ENCODE data around the gene ST8SIA1.

Gene ST8SIA1

GRCh38 chr12:22332202-22332601, 2.3 kb downstream of the ST8SIA1 start:
- DNase-seq (ENCODE audit: low spot score), result no peak

DNA sequence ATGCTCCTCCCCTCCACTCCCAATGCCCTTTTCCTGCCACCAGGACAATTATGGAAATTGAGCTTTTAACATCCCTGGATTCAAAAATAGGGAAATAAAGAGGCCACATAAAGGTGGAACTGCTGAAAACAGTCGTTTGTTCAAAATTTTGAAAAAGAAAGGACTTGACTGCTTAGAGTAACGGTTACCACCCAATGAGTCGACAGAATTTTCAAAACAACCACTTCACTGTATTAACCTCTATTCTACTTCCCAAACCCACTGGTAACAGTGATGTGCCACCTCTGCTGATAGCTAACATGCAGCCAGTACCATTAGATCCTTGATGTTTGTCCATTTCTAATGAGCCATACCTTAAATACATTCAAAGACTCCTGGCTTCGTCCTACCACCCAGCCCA, 4.9 kb downstream of the ST8SIA1 start:
- no peak for DNase-seq (ENCODE audit: low spot score)

- DNase-seq (ENCODE audit: low spot score), result no peak
Measured at GRCh38 chr12:22325218-22325617, 9.3 kb downstream of the ST8SIA1 start.

GRCh38 chr12:22322091-22322490, 12.4 kb downstream of the ST8SIA1 start:
- no peak for DNase-seq (ENCODE audit: low spot score)

- DNase-seq (ENCODE audit: low spot score), result no peak
Measured at GRCh38 chr12:22321638-22322037, 12.9 kb downstream of the ST8SIA1 start.

GRCh38 chr12:22321018-22321605, 13.4 kb downstream of the ST8SIA1 start:
- DNase-seq (ENCODE audit: low spot score), result no peak

- DNase-seq (ENCODE audit: low spot score), result no peak
Measured at GRCh38 chr12:22318108-22318737, 16.3 kb downstream of the ST8SIA1 start.

DNA sequence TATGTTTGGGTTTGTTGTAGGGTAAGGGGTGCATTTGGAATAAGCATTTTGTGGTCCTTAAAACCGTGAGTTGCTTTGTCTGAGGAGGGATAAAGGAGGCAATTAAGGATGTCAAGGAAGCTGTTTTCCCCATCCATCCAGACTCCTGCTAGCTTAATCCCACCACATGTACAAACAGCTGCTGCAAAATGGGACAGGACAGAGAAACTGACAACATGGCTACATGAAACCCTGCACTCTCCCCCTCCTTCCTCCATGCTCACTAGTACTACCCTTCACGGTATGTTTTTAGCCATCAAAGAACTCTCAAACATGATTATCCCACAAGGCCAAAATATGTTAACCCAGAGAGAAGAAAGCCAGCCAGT, 20.6 kb downstream of the ST8SIA1 start:
- DNase-seq (ENCODE audit: low spot score), result no peak

DNA sequence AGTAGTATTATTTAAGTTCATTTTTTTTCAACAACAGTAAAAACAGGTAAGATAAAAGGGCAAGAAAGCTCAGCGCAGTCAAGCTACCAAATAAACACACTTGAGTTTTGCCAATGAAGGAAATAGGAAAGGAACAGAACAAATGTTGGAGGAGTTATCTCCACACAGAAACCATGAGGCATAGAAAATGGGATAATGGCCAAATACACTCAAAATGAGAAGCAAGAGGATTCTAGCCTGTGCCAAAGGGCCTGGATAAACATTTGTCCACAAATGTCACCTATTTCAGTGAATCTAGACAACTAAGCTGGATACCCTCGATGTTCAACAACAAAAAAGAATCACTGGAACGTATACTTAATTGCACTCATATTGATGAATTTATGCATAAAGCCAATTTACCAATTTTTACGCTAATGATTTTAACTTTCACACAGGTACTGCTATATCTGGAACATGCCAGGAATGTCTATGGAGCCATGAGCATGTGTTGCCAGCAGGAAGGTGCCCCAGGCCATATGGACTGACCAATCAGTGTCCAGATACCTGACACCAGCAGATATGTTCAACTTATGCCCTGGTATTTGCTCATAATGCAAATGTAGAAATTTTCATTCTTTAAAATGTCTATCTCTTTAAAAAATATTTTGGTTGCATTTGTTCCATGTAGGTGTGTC, 21.1 kb downstream of the ST8SIA1 start:
- DNase-seq (ENCODE audit: low spot score), result no peak

DNA sequence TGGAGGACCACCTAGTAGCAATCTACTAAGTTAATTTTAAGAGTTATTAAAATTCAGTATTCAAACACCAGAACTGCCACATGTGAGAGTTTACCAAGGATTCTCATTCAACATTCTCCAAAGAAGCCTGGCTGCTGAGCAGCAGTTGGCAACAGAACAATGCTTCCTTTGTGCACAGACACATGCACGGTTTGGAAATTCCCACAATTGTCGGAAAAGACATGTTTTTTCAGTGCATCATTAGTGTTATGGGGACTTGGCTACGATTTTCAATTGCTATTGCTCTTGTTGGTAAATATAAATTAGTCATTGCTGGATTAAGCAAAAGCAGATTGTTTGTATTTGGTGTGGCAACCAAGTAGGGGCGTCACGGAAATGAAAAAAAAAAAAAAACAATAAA, 22.2 kb downstream of the ST8SIA1 start:
- no peak for DNase-seq (ENCODE audit: low spot score)

DNA sequence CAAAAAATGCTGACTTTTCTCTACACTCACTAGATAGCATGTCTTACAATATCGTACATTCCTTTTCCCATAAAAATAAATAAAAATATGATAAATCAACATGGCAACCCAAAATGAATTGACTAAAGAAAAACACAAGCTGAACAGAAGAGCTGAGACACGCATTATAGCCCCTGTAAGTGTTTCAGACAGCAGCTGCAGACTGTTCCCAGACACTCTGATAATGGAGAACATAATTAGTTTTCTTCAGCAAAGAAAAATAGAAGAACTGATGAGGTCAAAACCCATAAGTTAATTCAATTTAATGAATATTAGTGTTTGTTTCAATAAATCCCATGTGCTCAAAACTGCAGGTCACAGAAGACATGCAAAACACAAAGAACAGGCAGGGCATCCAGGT, 23.8 kb downstream of the ST8SIA1 start:
- DNase-seq (ENCODE audit: low spot score), result no peak

GRCh38 chr12:22310275-22310674, 24.2 kb downstream of the ST8SIA1 start:
- DNase-seq (ENCODE audit: low spot score), result no peak

DNA sequence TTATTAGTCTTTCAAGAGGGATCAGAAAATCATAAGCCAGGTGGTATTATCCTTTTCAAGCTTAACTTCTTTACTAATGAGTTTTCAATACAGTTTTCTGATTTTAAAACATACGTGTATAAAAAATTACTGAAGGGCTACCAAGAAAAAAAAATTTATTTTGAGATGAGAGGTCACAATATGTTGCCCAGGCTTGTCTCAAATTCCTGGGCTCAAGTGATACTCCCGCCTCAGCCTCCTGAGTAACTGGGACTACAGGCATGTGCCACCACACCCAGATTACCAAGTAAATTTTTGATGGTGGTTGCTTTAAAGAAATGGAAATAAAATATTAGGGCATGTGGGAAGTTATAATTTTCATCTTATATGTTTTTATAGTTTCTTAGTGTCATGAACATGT, 26.7 kb downstream of the ST8SIA1 start:
- DNase-seq (ENCODE audit: low spot score), result no peak

GRCh38 chr12:22306311-22306710, 28.2 kb downstream of the ST8SIA1 start:
- no peak for DNase-seq (ENCODE audit: low spot score)

DNA sequence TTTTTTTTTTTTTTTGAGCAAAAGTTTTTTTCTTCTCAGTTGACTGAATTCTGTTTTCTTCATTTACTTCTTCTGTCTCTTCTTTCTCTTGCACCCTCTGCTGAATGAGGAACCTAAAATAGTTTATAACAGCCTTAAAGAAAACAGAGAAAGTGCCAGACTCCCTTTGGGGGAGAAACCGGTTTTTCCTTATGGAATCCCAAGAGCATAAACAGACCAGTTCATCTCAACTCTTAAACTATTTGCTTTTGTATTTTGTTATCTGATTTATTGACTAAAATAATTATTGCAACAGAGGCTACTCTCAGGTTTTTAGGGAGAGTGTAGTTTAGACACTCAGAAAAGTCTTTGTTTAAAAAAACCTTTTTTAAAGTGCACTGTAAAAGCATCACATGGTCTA, 30.2 kb downstream of the ST8SIA1 start:
- DNase-seq (ENCODE audit: low spot score), result no peak

- DNase-seq (ENCODE audit: low spot score), result no peak
Measured at GRCh38 chr12:22299294-22299912, 35.1 kb downstream of the ST8SIA1 start.

- no peak for DNase-seq (ENCODE audit: low spot score)
Measured at GRCh38 chr12:22289250-22289649, 45.3 kb downstream of the ST8SIA1 start.

DNA sequence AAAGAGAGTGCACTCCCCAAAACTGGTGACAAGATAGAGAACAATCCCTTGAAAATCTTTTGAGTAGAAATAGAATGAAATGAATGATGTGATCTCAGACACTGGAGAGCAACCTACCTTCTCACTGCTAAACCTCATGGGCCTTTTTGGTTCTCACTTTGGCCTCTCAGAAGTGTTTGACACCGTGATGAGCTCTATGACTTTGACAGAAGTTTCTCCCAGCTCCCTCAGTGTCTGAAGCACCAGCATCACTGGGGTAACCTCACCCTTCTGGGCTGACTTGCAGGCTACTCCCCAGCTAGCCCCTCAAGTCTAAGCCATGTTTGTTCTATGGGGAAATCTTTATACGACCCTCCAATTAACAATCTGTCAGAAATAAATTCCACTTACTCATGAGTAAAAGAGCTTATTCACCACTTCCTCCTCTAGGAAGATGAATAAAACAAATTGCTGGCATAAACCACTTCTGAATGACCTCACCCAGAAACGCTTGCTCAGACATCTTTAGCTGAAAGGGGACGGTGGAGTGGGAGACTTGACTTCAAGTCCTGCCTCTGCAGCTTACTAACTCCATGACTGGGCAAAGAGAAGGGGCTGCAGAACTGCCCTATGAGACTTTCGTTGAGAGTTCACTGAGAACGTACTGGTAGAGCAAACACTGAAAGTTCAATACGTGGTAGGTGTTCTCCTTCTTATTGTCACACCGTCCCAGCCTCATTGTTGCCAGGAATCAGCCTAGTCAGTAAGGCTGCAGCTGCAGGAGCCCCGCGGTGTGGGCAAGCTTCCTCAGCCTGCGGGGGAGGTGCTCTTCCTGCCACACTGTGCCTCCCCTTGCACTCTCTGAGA, 46.5 kb downstream of the ST8SIA1 start:
- no peak for DNase-seq (ENCODE audit: low spot score)

DNA sequence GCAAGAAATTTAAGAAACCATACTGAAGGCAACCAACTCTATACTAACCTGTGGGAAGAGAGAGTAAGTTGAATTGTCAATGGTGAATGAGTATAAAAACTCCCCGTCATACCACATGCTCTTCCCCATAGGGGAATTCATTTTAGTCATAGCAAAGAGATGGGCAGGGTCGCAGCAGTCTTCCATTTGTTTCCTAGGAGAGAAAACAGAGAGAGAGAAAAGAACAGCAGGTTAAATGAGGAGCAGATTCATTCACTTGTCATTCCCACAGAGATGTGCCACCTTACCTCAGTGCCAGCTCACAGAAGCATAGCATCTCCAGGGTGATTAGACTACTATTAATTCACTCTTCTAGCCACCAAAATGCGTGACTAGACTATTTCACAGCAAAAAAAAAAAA, 47.4 kb downstream of the ST8SIA1 start:
- DNase-seq (ENCODE audit: low spot score), result no peak

GRCh38 chr12:22286569-22286968, 47.9 kb downstream of the ST8SIA1 start:
- no peak for DNase-seq (ENCODE audit: low spot score)

GRCh38 chr12:22285846-22286245, 48.7 kb downstream of the ST8SIA1 start:
- DNase-seq (ENCODE audit: low spot score), result no peak

DNA sequence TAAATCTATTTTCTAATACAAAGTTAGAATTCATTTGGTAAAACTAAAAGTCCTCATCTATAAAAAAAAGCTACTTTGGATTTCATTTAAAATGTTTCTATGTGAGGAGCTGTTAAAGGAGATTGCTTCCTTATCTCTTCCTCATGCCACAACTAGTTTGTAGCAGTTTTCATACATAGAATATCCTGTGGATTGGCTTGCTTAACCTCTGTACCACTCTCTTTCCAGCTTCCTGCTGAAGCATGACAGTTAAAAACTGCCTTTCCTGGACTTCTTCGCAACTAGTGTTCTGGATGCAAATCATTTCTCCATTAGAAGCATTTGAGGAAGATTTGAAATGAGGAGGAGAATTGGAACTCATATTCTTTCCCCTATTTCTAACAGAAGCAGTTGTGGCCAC, 49.6 kb downstream of the ST8SIA1 start:
- DNase-seq (ENCODE audit: low spot score), result no peak

All from HuH-7 (cell line).